RCC 7860 (cell line): ENCODE measurements around the gene MT1E.
"Not testable (repeated sequence)": the region's sequence is repeated elsewhere in the genome, so short reads cannot be mapped to it uniquely, and the experiment has no call there.

ENCODE experiments used
- DNase-seq: peaks from one replicate; pipeline ENCODE4 v3.0.0-alpha.2; 2015; ENCODE audit warnings: low spot score
- FAIRE-seq: peaks from 2 replicates; lab custom pipeline; 2012; peaks lifted over from hg19 to GRCh38; lab: Jason Lieb, UNC

The MT1E gene

DNA sequence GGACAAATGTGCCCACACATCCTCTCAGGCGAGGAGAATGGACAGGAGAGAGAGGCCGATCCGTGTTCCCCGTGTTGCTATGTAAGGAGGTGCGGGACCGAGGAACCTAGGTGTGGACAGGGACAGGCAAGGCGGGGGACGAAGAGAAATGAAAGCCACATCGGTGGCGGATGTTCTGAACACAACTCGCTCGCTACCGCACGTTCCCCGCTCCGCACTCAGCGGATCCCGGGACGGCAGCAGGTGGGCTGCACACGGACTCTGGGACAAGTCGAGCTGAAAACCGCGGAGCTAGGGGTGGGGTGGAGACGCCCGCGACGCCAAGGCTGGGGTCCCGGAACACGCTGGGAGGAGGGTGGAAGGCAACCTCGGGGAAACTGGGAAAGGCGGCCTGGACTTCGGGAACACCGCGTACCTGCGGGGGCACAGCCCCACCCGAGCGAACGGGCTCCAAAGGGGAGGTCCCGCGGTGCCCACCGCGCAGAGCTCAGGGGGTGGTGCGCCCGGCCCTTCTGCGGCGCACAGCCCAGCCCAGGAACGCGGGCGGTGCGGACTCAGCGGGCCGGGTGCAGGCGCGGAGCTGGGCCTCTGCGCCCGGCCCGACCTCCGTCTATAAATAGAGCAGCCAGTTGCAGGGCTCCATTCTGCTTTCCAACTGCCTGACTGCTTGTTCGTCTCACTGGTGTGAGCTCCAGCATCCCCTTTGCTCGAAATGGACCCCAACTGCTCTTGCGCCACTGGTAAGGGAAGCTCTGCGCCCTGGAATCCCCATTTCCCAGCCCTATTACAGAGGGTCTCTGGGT is at the start of gene MT1E:
MT1E (plus strand) TSS at position 642 of the 803 bp plus-strand sequence; CDS start at position 713, 71 bp downstream.
- DNase-seq = peak; percentile 81

DNA sequence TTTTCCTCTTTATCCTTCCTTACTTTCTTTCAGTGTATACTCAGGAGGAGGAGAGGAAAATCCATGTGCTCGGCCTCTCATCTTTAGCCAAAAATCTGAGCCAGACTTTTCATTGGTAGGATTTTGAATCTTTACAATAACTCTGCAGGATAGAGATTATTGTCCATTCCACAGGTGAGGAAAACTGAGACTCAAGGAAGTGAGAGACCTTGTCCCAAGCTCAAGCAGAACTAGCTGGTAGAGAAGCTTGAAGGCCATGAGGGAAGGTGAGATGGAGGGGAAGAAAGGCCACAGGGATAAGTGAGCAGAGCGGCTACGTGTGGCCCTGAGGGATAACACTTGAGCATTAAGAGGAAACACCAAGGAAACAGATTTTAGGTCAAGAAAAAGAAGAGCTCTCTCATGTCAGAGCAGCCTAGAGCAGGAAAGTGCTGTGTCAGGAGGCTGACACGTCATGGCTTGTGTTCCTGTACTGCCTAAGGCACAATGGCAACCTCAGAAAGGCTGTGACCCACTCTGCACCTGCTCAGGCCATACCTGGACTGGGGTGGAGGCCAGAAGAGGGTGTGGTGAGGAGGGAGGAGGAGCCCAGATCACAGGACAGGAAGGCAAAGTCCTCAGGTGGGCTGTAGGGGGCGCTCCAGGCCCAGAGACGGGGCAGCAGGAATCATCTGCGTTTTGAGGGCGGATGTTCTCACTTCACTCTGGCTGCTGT is 48.8 kb upstream of the MT1E start:
- DNase-seq = peak; percentile 45
- no peak for FAIRE-seq

More for the DNA sequence above, at the start of gene MT1E:
- FAIRE-seq = no peak

DNA sequence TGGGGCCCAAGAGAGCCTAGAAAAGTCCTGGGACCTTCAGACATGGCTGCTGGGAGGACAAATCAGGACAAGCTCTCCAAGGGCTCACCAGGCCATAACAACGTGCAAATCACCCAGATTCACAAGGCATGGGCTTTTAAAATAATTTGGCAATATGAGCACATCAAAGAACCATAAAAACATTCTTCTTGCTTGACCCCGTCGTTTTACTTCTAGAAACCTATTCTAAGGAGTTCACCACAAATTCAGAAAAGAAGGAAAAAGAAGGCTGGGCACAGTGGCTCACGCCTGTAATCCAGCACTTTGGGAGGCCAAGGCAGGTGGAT is 48.3 kb upstream of the MT1E start:
- no peak for FAIRE-seq
- no peak for DNase-seq

DNA sequence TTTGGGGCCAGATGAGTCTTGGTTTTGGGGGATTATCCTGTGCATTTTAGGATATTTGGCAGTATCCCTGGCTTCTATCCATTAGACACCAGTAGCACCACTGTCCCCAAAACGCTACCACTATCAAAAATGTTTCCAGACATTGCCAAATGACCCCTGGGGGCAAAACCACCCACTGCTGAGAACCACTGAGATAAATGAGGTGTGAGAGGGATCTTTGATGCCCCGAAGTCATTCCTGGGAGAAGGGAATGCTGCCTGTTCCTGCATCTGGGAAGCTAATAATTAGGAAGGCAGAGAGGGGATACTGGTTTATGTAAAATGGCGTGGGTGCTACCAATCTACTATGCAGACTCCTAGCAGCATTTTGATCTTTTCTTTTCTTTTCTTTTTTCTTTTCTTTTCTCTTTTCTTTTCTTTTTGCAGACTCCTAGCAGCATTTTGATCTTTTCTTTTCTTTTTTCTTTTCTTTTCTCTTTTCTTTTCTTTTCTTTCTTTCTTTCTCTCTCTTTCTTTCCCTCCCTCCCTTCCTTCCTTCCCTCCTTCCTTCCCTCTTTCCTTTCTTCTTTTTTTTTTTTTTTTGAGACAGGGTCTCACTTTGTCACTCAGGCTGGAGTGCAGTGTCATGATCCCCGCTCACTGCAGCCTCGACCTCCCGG is 45.1 kb upstream of the MT1E start:
- FAIRE-seq (no peak), DNase-seq (no peak)

DNA sequence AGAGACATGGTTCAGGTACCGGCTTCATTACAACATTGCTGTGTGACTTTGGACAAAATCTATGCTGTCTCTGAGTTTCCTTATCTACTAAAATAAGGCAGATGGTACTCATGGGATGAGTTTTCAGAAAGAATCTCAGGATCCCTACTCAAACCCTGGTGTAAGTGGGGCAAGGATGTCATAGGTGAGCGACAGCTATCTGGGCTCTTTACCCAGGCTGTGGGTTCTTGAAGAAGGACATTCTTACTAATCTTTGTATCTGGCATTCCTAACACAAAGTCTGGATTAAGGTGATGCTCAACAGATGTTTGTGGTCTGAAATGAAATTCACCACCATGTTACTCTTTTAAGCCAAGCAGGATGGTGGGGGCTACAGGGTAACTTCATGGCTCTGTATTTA is 42.7 kb upstream of the MT1E start:
- not testable (repeated sequence) for FAIRE-seq, DNase-seq

DNA sequence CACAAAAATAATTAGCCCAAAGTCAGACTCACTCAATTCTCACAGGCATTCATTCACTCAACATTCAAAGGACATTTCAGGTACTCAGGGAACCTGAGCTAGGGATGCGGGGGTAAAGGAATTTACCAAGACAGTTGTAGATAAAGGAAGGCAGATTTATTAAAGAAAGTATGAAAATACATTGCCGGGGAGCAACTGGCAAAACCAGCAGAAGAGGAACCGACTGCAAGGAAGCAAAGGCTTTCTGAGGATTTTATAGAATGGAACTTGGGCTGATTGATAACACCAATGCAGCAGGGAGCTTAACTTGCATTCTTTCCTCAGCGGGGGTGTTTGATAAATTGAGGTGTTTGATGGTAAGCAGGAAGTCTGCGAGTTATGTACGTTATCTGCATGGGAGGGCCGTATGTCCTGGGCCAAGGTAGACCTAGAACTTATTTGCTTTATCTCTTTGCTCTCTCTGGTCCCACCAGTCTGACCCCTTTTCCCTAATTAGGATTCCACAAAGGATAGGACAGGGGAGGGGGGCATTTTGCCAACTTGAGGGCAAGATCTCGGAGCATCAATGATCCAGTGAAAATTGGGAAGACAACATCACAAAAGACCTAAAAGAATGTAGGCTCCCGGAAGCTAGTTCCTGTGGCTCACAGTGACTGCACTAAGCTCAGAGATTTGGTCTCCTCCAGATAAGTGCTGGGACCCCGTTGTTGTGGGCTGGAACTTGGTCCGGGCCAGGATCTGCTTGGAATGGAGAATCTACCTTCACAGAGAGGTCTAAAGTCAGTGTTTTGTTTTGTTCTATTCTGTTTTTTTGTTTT is 42.0 kb upstream of the MT1E start:
- no peak for DNase-seq
- no peak for FAIRE-seq

DNA sequence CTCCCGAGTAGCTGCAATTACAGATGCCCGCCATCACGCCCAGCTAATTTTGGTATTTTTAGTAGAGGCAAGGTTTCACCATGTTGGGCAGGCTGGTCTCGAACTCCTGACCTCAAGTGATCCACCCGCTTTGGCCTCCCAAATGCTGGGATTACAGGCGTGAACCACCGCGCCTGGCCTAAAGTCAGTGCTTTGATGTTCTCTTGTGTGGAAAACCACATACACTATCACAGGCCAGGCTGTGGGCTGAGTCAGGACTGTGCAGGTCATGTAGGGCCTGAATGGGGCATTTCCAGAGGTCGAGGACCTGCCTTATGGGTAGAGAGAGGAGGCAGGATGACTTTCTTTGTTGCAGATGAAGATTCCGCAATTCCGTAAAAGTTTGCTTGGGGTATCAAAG is 41.3 kb upstream of the MT1E start:
- FAIRE-seq (no peak), DNase-seq (no peak)

DNA sequence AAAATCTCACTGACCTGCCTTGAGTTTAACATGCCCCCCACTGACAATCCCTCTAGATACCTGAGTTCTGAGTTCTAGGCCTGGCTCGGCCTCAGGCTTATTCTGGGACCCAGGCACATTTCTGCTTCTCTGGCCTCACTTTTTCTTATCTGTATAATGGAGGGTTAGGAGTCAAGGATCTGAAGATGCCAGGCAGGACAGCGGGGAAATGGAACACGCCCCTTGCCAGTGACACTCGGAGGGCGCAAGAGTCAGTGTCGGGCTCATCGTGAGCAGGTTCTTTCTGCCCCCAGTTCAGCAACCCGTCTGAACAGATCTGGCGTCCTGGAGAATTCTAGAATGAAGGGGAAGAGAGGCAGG is 36.8 kb upstream of the MT1E start:
- no peak for DNase-seq
- no peak for FAIRE-seq

DNA sequence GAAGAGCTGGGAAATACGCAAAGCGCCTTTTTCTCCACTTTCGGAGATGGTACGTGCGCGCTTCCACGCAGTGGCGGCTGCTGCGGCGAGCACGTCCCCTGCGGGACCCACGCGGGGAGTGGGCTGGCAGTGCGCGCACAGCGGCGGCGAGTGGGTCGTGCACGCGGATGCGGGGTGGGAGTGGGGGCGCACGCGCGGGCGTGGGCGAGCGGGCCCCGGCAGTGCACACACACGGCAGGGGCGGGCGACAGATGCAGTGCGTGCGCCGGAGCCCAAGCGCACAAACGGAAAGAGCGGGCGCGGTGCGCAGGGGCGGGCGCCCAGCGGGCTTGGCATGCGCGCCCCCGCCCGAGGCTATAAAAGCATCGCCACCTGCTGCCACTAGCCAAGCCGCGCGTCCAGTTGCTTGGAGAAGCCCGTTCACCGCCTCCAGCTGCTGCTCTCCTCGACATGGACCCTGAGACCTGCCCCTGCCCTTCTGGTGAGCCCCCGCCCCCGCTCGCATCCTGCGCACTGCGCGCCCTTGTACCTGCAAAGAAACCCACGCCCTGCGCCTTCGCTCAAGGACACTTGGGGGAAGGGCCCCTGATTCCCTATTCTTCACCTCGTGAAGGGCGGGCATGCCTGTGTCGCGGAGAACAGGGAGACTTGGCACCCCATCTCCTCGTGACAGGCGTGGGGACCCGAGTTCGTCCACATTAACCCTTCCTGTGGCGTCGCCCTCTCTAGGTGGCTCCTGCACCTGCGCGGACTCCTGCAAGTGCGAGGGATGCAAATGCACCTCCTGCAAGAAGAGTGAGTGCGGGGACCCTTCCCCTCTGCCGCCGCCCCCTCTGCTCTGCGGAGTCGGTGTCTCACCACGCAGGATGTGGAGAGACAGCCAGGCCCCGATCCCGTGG is 36.2 kb upstream of the MT1E start, which contains the start of gene MT3:
MT3 (plus strand) TSS at position 388 of the 899 bp plus-strand sequence; CDS start at position 451, 63 bp downstream.
- no peak for FAIRE-seq
- no peak for DNase-seq

DNA sequence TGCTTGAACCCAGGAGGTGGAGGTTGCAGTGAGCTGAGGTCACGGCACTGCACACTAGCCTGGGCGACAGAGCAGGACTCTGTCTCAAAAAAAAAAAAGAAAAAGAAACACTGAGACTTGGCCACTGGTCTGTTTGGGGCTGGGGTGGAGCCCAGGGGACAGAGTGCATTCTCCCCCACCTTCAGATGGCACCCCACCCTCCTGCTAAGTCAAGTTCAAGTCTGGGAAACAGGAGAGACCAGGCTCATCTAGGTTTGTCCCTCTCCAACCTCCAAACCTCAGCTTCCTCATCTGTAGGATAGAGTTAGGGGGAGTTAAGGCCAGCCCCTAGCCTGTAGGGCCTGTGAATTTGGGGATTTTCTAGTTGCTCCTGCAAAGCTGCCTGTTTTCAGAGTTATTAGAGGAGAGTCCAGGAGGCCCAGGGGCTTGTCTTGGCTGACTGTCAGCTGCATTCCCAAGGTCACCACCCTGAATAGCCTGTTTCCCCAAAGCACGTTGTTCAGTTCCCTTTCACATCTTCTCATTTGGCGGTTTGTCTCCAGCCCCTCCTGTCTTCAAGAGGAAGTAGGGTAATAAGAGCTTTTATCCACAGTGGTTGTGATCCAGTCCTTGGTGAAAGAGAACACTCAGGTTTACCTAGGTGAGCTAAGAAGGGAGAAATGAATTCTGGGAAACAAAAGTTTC is 34.1 kb upstream of the MT1E start:
- DNase-seq = no peak
- no peak for FAIRE-seq

DNA sequence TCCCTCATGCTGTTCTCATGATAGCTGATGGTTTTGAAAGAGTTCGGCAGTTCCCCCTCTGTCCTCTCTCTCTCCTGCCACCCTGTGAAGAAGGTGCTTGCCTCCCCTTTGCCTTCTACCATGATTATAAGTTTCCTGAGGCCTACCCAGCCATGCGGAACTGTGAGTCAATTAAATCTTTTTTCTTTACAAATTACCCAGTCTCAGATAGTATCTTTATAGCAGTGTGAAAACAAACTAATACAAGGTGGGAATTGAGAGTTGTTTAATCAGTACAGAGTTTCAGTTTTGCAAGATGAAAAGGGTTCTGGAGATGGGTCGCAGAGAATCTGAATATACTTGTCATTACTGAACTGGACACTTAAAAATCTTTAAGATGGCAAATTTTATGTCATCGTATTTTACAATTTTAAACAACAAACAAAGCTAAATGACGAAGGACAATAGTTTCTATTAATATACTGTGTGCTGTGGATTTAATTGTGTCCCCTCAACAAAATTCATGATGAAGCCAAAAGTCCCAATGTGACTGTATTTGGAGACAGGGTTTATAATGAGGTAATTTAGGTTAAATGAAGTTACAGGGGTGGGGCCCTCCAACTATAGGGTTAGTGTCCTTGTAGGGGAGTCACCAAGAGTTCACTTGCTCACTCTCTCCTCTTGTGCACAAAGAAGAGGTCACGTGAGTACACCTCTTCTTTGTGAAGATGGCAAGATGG is 31.8 kb upstream of the MT1E start:
- DNase-seq (no peak), FAIRE-seq (no peak)

DNA sequence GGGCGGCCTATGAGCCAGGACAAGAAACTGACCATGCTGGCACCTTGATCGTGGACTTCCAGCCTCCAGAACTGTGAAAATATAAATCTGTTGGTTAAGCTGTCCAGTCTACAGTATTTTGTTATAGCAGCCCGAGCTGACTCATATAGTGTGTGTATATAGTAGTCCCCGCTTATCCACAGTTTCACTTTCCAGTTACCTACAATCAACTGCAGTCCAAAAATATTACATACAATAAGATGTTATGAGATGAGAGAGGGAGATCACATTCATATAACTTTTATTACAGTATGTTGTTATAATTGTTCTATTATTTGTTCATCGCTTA is 31.3 kb upstream of the MT1E start:
- DNase-seq (no peak), FAIRE-seq (no peak)

DNA sequence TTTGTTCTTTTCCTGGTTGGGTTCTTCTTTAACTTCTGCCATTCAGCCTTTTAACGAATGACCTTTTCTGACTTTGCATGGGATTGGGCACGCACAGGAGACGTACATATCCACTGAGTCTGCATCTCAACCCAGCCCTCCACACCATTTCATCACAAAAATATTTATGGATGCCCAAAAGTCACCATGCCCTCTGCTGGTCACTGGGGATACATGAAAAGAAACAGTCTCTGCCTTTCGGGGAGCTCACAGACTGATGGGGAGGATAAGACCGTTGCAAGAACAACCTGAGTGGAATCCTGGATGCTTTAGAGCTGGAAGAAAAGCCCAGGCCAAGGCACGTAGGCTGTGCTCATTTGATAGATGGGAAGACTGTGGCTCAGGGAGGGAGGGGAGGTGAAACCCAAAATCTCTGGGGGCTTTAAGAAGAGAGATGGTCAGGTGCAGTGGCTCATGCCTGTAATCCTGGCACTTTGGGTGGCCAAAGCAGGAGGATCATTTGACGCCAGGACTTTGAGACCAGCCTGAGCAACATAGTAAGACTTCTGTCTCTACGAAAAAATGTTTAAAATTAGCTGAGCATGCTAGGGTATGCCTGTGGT is 25.1 kb upstream of the MT1E start:
- DNase-seq = peak; percentile 19
- no peak for FAIRE-seq

DNA sequence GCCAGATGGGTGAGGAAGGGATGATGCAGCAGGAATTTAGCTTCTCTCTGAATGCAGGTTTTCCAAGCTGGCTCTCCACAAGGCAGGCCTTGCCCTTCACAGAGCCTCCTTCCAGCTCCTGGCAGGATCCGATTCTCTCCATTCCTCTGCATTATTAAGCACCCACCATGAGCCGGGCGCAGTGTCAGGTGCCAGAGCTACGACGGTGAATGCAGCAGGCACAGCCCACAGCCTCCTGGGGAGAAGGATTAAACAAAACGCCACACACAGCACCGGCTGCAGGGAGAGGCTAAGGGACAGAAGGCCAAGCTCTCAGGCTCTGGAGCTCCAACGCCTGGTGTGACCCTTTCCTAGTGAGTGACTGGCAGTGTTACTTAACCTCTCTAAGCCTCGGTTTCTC is 24.3 kb upstream of the MT1E start:
- FAIRE-seq (no peak), DNase-seq (no peak)

DNA sequence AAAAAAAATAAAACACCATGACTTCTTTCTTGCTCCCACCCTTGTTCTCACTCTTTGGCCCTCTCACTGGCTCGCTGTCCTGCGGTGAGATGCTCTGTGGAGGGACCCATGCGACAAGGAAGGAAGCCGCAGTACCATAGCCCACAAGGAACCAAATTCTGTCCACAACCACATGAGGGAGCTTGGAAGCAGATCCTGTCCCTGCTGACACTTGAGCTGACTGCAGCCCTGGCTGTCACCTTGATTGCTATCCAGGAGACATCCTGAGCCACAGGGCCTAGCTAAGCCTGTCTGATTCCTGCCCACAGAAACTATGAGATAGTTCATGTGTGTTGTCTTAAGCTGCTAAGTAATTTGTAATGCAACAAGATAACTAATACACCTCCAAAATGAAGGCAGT is 22.0 kb upstream of the MT1E start:
- peak; percentile 39 for DNase-seq

DNA sequence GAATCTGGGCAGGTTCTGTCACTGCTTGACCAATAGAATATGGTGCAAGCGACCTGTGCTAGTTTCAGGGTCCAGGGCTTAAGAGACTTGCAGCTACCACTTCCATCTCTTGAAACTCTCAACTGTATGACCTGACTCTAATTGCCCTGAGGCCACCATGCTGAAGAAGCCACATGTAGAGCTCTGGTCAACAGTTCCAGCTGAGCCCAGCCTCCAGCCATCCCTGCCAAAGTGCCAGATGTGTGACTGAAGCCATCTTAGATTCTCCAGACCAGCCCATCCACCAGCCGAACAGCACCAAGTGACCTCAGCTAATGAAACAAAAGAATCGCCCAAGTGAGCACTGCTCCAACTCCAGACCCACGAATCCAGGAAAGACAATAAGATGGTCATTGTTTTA is 20.6 kb upstream of the MT1E start:
- no peak for DNase-seq
- FAIRE-seq = no peak

More for the DNA sequence above, 22.0 kb upstream of the MT1E start:
- no peak for FAIRE-seq

DNA sequence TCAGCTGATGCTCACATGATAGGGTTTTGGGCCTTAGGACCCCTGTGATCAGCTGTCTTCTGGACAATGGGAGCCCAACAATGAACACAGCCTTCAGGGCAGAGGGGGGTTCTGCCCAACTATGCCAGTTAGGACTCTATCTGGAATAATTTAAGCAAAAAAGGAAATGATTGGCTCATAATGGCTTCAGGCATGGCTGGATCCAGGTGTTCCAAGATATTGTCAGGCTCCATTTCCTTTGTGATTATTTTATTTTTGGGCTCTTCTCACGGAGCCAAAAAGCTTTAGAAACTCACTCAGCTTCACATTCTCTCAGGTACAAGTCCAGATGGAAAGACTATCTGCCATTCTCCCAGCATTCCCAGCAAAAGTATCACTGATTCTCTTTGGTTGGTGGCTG is 20.1 kb upstream of the MT1E start:
- no peak for DNase-seq
- no peak for FAIRE-seq

DNA sequence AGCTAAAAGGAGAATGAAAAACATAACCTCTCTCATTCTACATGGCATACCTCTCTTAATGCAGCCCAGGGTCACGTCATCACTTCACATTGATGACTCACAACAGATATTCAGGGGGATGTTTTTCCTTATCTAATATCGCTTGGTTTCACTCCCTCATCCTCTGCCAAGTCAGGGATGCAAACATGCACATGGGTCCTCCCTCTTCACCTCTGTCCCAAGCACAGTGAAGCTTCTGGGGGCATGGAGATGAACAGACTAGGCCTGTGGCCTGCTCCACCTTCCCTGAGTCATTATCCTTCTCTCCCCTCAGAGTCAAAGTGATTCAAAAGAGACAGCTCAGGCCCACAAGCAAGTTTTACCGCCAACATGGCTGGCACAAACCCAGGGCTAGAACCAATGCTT is 19.5 kb upstream of the MT1E start:
- peak; percentile 90 for DNase-seq
- peak; percentile 83 for FAIRE-seq
